Esophagus (tissue), 2 donors: ENCODE data around the gene CDKAL1. TPM values are rescaled to one million over a fixed set of nuclear protein-coding genes. Genes with fewer than 3 reads are reported as not detected.
"Not testable (repeated sequence)": the region's sequence is repeated elsewhere in the genome, so short reads cannot be mapped to it uniquely, and the experiment has no call there.

Experiments
- H3K27ac ChIP-seq, 2 donors: one replicate each; pipeline ENCODE4 v1.5.1; 2013; ENCODE audit warnings: low read depth in 2 of 2, mild to moderate bottlenecking in 2 of 2, inconsistent platforms in 1 of 2, low read length in 1 of 2, moderate library complexity in 1 of 2
- H3K27me3 ChIP-seq, 2 donors: one replicate each; pipeline ENCODE4 v1.6.1; 2013; ENCODE audit warnings: low read length in 2 of 2, control low read depth in 1 of 2, mild to moderate bottlenecking in 1 of 2; ENCODE audit not compliant: insufficient read depth in 2 of 2, control insufficient read depth in 1 of 2
- H3K36me3 ChIP-seq, 2 donors: one replicate each; pipeline ENCODE4 v1.6.1; 2013; ENCODE audit warnings: low read length in 1 of 2; ENCODE audit not compliant: control insufficient read depth in 2 of 2, insufficient read depth in 2 of 2
- H3K4me1 ChIP-seq, 2 donors: one replicate each; pipeline ENCODE4 v1.6.1; 2013; ENCODE audit warnings: low read length in 1 of 2; ENCODE audit not compliant: control insufficient read depth in 2 of 2, insufficient read depth in 2 of 2
- H3K4me3 ChIP-seq, 2 donors: one replicate each; pipeline ENCODE4 v1.5.1; 2013; ENCODE audit warnings: low read length in 2 of 2, mild to moderate bottlenecking in 2 of 2, low read depth in 1 of 2, moderate library complexity in 1 of 2
- H3K9me3 ChIP-seq, 2 donors: one replicate each; pipeline ENCODE4 v1.6.1; 2013; ENCODE audit warnings: mild to moderate bottlenecking in 2 of 2, low read depth in 1 of 2, low read length in 1 of 2, moderate library complexity in 1 of 2; ENCODE audit not compliant: control insufficient read depth in 2 of 2, insufficient read depth in 1 of 2
- WGBS, 2 donors: extraction: QIAGEN DNeasy Blood & Tissue Kit; methylation state at CpG; one replicate each; pipeline ENCODE4 v1.1.7; 2013; 5-methylcytosine and 5-hydroxymethylcytosine counted together
- polyA plus RNA-seq, 2 donors: library from polyadenylated mRNA; stranded (reverse); fragments of 200-250 nt; gene quantifications; one replicate each; pipeline ENCODE4 v1.2.3, GENCODE V29; 2013
- donor health status: healthy with polysubstance abuse.
- donor health status: Bipolar disorder and iron deficiency.

The CDKAL1 gene
- polyA plus RNA-seq, 2 donors = 3.5 TPM

DNA sequence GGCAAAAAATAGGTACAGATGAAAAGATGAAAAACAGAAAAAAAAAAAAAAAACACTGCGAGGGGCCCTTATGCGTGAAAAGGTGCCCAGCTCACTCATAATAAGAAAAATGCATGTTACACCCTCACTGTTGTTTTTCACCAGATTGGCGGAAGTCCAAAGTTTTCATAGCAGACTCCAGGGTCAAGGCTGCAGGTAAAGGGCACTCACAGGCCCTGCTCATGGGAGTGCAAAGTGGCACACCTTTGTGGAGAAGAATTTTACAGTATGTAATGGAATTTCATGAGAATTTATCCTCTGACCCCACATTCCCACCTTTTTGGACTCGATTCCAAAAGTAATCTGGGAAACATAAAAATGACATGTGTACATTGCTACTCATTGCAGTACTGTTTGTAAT lies 108.2 kb downstream of the CDKAL1 start:
- H3K9me3 ChIP-seq = no peaks in the 10 kb centered on the region
- no peaks in the 10 kb centered on the region for H3K4me1 ChIP-seq
- H3K36me3 ChIP-seq = no peaks in the 10 kb centered on the region
- no peak overlapping the region for H3K27ac ChIP-seq
- no peaks in the 10 kb centered on the region for H3K27me3 ChIP-seq
- no peak overlapping the region for H3K4me3 ChIP-seq
- WGBS, 2 donors = 97 to 98% methylated on average over 4 of the region's 4 CpGs

DNA sequence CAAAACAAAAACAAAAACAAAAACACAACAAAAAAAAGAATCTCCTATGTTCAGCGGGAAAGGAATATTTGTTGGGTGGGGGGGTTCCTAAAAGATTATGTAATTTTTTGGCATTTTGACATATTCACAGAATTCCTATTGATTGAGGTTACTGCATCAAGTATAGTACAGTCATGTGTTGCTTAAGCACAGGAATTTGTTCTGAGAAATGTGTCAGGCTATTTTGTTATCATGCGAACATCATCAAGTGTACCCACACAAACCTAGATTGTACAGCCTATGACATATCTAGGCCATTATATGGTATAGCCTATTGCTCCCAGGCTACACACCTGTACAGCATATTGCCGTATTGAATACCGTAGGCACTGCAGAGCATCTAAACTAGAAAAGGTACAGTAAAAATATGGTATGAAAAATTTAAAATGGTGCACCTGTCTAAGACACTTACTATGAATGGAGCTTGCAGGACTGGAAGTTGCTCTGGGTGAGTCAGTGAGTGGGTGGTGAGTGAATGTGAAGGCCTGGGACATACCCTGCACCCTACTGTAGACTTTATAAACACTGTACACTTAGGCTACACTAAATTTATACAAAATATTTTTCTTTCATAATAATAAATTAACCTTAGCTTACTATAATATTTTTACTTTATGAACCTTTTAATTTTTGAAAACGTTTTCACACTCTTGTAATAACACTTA lies 110.6 kb downstream of the CDKAL1 start:
- Histone ChIP-seq H3K27ac (no peak overlapping the region), H3K9me3 (no peaks in the 10 kb centered on the region), H3K4me1 (no peaks in the 10 kb centered on the region), H3K27me3 (no peaks in the 10 kb centered on the region), H3K4me3 (no peak overlapping the region), H3K36me3 (no peaks in the 10 kb centered on the region)
- 77 to 94% methylated on average over 5 of the region's 5 CpGs for WGBS, 2 donors

GRCh38 chr6:20645572-20645971 lies 111.3 kb downstream of the CDKAL1 start:
- H3K9me3 ChIP-seq, H3K4me3 ChIP-seq, H3K27ac ChIP-seq, H3K36me3 ChIP-seq, H3K4me1 ChIP-seq, H3K27me3 ChIP-seq: not testable (repeated sequence)
- WGBS, 2 donors = 81 to 82% methylated on average over 6 of the region's 6 CpGs

- Histone ChIP-seq H3K27me3 (no peaks in the 10 kb centered on the region), H3K27ac (no peak overlapping the region), H3K4me1 (no peaks in the 10 kb centered on the region), H3K36me3 (no peaks in the 10 kb centered on the region), H3K4me3 (no peak overlapping the region), H3K9me3 (no peaks in the 10 kb centered on the region)
- WGBS, 2 donors = 96 to 100% methylated on average over 1 of the region's 1 CpG
Observed at GRCh38 chr6:20647585-20647984, 113.3 kb downstream of the CDKAL1 start.

DNA sequence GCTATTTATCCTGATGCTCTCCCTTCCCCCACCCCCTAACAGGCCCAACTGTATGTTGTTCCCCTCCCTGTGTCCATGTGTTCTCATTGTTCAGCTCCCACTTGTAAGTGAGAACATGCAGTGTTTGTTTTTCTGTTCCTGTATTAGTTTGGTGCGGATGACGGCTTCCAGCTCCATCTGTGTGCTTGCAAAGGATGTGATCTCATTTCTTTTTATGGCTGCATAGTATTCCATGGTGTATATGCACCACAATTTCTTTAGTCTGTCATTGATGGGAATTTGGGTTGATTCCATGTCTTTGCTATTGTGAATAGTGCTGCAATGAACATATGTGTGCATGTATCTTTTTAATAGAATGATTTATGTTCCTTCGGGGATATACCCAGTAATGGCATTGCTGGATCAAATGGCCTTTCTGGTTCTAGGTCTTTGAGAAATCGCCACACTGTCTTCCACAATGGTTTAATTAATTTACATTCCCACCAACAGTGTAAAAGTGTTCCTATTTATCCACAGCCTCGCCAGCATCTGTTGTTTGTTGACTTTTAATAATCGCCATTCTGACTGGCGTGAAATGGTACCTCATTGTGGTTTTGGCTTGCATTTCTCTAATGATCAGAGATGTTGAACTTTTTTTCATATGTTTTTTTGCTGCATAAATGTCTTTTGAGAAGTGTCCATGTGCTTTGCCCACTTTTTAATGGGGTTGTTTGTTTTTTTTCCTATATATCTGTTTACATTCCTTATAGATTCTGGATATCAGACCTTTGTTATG lies 115.6 kb downstream of the CDKAL1 start:
- H3K27me3 ChIP-seq, H3K27ac ChIP-seq, H3K4me3 ChIP-seq, H3K9me3 ChIP-seq, H3K36me3 ChIP-seq, H3K4me1 ChIP-seq: not testable (repeated sequence)
- 84 to 94% methylated on average over 7 of the region's 7 CpGs for WGBS, 2 donors

DNA sequence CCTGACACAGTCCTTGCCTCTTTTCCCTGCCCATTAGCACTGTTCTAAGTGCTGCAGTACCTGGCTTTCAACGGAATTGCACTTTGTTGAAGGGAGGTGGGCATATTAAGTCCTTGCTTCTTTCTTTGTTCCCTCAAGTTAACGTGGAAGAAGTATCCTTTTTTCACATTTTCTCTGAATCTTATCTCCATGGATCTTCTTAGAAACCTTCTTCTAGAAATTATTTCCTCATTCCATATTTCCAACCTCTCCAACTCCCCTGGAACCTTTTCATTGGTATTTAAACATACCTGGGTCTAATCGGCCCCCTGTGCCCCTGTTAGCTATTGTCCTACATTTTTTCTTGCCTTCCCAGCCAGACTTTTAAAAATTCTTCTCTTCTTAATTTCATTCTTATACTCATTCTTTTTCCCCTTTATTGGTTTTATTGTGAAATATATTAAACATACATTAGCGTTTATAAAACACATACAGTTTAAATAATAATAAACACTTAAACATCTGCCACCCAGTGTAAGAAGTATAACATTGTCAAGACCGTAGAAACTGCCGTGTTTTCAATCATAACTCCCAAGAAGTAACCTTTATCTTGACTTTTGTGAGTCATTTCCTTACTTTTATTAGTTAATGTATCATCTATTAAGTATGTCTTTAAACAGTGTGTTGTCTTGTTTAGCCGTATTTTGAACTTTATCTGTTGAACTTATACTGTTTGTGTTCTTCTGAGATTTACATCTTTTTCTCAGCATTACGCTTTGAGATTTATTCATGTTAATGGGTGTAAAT lies 118.2 kb downstream of the CDKAL1 start:
- Histone ChIP-seq H3K27me3 (no peaks in the 10 kb centered on the region), H3K4me3 (no peak overlapping the region), H3K36me3 (no peaks in the 10 kb centered on the region), H3K27ac (no peak overlapping the region), H3K4me1 (no peaks in the 10 kb centered on the region), H3K9me3 (no peaks in the 10 kb centered on the region)
- WGBS, 2 donors = 69 to 76% methylated on average over 8 of the region's 8 CpGs

DNA sequence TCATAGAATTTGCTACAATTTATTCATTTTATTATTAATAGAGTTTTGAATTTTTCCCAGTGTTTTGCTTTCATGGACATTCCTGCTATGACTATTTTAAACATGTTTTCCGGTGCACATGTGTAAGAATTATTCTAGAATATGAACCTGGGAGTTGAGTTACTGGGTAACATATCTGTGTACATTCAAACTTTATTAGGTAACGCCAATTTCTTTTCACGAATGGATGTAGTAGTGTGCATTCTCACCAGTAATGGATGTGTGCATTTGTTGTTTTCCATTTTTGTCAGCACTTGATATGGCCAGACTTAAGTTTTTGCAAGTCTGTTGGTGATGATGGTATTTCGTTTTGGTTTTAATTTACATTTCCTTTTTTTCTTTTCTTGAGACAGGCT lies 118.8 kb downstream of the CDKAL1 start:
- Histone ChIP-seq H3K36me3 (no peaks in the 10 kb centered on the region), H3K27me3 (no peaks in the 10 kb centered on the region), H3K4me3 (no peak overlapping the region), H3K27ac (no peak overlapping the region), H3K4me1 (no peaks in the 10 kb centered on the region), H3K9me3 (no peaks in the 10 kb centered on the region)
- 90 to 94% methylated on average over 4 of the region's 4 CpGs for WGBS, 2 donors

DNA sequence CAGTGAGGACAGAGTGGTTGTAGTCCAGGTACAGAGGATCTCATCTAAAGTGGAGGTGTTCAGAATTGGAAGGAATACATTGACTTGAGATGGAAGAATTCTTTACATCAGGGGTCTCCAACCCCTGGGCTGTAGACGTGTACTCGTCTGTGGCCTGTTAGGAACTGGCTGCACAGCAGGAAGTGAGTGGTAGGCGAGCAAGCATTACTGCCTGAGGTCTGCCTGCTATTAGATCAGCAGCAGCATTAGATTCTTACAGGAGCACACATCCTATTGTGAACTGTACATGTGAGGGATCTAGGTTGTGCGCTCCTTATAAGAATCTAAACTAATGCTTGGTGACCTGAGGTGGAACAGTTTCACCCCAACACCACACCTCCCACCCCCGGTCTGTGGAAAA lies 121.1 kb downstream of the CDKAL1 start:
- Histone ChIP-seq H3K4me3 (no peak overlapping the region), H3K9me3 (no peaks in the 10 kb centered on the region), H3K36me3 (no peaks in the 10 kb centered on the region), H3K27me3 (no peaks in the 10 kb centered on the region), H3K27ac (no peak overlapping the region), H3K4me1 (no peaks in the 10 kb centered on the region)
- WGBS, 2 donors = 93 to 97% methylated on average over 5 of the region's 5 CpGs

GRCh38 chr6:20657274-20657800 lies 123.1 kb downstream of the CDKAL1 start:
- 35 to 54% methylated on average over 2 of the region's 2 CpGs for WGBS, 2 donors
- no peaks in the 10 kb centered on the region for H3K9me3 ChIP-seq
- no peaks in the 10 kb centered on the region for H3K27me3 ChIP-seq
- H3K4me3 ChIP-seq = no peak overlapping the region
- peaks cover 0 to 1% of the 10 kb centered on the region in 2 donors for H3K4me1 ChIP-seq
- H3K36me3 ChIP-seq = no peaks in the 10 kb centered on the region
- peak overlapping the region in 1 of 2 donors; percentile 30 for H3K27ac ChIP-seq
